Suppressor macrophage (primary cell): Measurements from ENCODE around the gene NSUN5.
"Not testable (repeated sequence)": the region's sequence is repeated elsewhere in the genome, so short reads cannot be mapped to it uniquely, and the experiment has no call there.

ENCODE experiments used
- DNase-seq, 4 experiments: peaks; one replicate each; pipeline ENCODE4 v3.0.0-alpha.2; 2020 to 2022

NSUN5 gene

GRCh38 chr7:73267813-73268212, 40.8 kb downstream of the NSUN5 start:
- DNase-seq, result not testable (repeated sequence)

GRCh38 chr7:73266719-73267368, 41.8 kb downstream of the NSUN5 start:
- DNase-seq, result not testable (repeated sequence)

GRCh38 chr7:73262416-73262815, 46.2 kb downstream of the NSUN5 start:
- not testable (repeated sequence) for DNase-seq
